Measurements from ENCODE around the gene LRRK2.

LRRK2 gene

DNA sequence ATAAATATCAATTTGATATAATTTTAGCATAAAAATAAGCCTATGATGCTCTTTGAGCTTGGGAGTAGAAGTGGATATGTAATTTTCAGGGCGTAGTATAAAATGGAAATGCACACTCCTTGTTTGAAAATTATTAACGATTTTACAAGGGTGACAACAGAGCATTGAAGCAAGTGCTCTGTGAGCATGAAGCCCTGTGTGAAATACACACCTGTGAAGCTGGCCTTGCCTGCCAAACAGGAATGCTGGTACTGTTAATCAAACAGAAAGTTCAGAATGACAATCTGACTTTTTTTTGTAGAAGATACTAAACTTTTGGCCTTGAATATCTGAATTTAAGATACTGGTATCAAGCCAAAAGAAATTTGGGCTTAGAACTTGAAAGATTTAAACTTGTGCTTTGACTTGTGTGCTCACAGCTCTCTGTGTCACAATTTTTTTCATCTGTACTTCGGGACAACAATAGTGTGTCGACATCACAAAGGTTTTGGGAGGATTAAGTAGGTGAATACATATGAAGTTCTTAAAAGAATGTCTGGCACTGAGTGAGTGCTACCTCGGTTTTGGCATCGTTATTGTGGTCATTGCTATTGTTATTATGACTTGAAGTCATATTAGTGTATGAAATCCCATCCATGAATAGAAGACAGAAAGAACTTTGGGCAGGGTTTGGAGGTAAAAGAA is 47.3 kb downstream of the LRRK2 start:
- Histone ChIP-seq H3K9me3 (ENCODE audit: control insufficient read depth, low read length) (no peaks in the 10 kb centered on the region), H3K36me3 (ENCODE audit: control insufficient read depth, insufficient read depth, low read length) (no peaks in the 10 kb centered on the region), H3K27ac (ENCODE audit: insufficient read depth, low read depth, low read length, poor library complexity, severe bottlenecking) (no peak overlapping the region), H3K4me1 (ENCODE audit: control insufficient read depth, insufficient read depth, low read length) (no peaks in the 10 kb centered on the region), H3K4me3 (ENCODE audit: insufficient read depth, low read depth, low read length) (no peak overlapping the region), H3K27me3 (ENCODE audit: control insufficient read depth, insufficient read depth, low read length, poor library complexity, severe bottlenecking) (no peaks in the 10 kb centered on the region)
- 90% methylated on average over 6 of the region's 6 CpGs for WGBS, 2 experiments

DNA sequence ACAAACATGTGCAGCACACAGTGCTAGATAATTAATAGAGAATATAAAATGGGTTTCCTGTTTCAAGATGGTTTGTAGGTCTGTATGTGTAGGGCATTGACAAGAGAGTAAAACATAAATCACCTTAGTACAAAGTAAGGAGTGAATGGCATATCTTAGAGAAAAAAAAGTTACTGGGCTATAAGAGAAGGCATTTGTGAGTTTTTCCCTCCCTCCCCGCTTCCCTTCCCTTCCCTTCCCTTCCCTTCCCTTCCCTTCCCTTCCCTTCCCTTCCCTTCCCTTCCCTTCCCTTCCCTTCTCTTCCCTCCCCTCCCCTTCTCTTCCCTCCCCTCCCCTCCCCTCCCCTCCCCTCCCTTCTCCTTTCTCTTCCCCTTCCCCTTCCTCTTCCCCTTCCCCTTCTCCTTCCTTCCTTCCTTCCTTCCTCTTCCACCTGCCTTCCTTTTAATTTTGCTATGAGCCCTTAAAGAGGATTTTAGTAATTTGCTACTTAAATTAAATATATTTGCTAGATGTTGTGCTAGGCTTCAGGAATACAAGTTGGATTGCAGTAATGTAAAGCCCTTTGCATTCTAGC is 57.1 kb downstream of the LRRK2 start:
- H3K36me3 ChIP-seq (ENCODE audit: control insufficient read depth, insufficient read depth, low read length), result no peaks in the 10 kb centered on the region
- H3K4me1 ChIP-seq (ENCODE audit: control insufficient read depth, insufficient read depth, low read length), result no peaks in the 10 kb centered on the region
- no peak overlapping the region for H3K27ac ChIP-seq (ENCODE audit: insufficient read depth, low read depth, low read length, poor library complexity, severe bottlenecking)
- H3K27me3 ChIP-seq (ENCODE audit: control insufficient read depth, insufficient read depth, low read length, poor library complexity, severe bottlenecking), result no peaks in the 10 kb centered on the region
- no peak overlapping the region for H3K4me3 ChIP-seq (ENCODE audit: insufficient read depth, low read depth, low read length)
- no CpG with 5 or more reads among the region's 1 CpG for WGBS, 2 experiments
- H3K9me3 ChIP-seq (ENCODE audit: control insufficient read depth, low read length), result no peaks in the 10 kb centered on the region

DNA sequence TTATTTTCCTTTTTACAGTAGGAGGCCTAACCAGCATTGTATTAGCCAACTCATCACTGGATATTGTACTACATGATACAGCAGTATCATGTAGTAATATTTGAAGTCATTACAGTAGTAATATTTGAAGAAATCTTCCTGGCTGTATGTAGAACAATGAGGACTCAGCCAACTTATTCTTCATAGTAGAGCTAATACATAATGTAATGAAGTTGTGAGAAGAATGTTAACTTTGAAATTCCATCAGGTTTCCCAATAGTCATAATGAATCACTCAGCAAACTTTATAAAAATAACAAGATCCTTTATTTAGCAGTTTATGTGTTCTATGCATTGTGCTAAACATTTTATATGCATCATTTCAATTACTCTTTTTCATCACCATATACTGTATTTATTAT is 61.8 kb downstream of the LRRK2 start:
- Histone ChIP-seq H3K36me3 (ENCODE audit: control insufficient read depth, insufficient read depth, low read length) (no peaks in the 10 kb centered on the region), H3K4me3 (ENCODE audit: insufficient read depth, low read depth, low read length) (no peak overlapping the region), H3K9me3 (ENCODE audit: control insufficient read depth, low read length) (no peaks in the 10 kb centered on the region), H3K27me3 (ENCODE audit: control insufficient read depth, insufficient read depth, low read length, poor library complexity, severe bottlenecking) (no peaks in the 10 kb centered on the region), H3K4me1 (ENCODE audit: control insufficient read depth, insufficient read depth, low read length) (no peaks in the 10 kb centered on the region), H3K27ac (ENCODE audit: insufficient read depth, low read depth, low read length, poor library complexity, severe bottlenecking) (no peak overlapping the region)

- Histone ChIP-seq H3K36me3 (ENCODE audit: control insufficient read depth, insufficient read depth, low read length) (no peaks in the 10 kb centered on the region), H3K4me1 (ENCODE audit: control insufficient read depth, insufficient read depth, low read length) (no peaks in the 10 kb centered on the region), H3K27ac (ENCODE audit: insufficient read depth, low read depth, low read length, poor library complexity, severe bottlenecking) (no peak overlapping the region), H3K4me3 (ENCODE audit: insufficient read depth, low read depth, low read length) (no peak overlapping the region), H3K9me3 (ENCODE audit: control insufficient read depth, low read length) (no peaks in the 10 kb centered on the region), H3K27me3 (ENCODE audit: control insufficient read depth, insufficient read depth, low read length, poor library complexity, severe bottlenecking) (no peaks in the 10 kb centered on the region)
- 88 to 95% methylated on average over 6 of the region's 7 CpGs for WGBS, 2 experiments
Measured at GRCh38 chr12:40287369-40287975, 62.7 kb downstream of the LRRK2 start.

GRCh38 chr12:40292788-40293429 is 68.1 kb downstream of the LRRK2 start:
- Histone ChIP-seq H3K27ac (ENCODE audit: insufficient read depth, low read depth, low read length, poor library complexity, severe bottlenecking) (no peak overlapping the region), H3K4me1 (ENCODE audit: control insufficient read depth, insufficient read depth, low read length) (no peaks in the 10 kb centered on the region), H3K4me3 (ENCODE audit: insufficient read depth, low read depth, low read length) (no peak overlapping the region), H3K9me3 (ENCODE audit: control insufficient read depth, low read length) (no peaks in the 10 kb centered on the region), H3K36me3 (ENCODE audit: control insufficient read depth, insufficient read depth, low read length) (no peaks in the 10 kb centered on the region), H3K27me3 (ENCODE audit: control insufficient read depth, insufficient read depth, low read length, poor library complexity, severe bottlenecking) (no peaks in the 10 kb centered on the region)
- 89 to 90% methylated on average over 2 to 3 of the region's 3 CpGs for WGBS, 2 experiments

DNA sequence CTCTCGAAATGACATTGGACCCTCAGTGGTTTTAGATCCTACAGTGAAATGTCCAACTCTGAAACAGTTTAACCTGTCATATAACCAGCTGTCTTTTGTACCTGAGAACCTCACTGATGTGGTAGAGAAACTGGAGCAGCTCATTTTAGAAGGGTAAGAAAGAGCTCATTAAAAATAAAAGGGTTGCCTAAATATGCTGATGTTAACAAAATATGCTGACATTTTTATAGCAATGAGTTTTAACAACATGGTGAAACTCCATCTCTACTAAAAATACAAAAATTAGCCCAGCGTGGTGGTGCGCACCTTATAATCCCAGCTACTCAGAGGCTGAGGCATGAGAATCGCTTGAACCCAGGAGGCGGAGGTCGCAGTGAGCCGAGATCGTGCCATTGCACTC is 73.5 kb downstream of the LRRK2 start:
- no peaks in the 10 kb centered on the region for H3K36me3 ChIP-seq (ENCODE audit: control insufficient read depth, insufficient read depth, low read length)
- H3K27me3 ChIP-seq (ENCODE audit: control insufficient read depth, insufficient read depth, low read length, poor library complexity, severe bottlenecking), result no peaks in the 10 kb centered on the region
- no peak overlapping the region for H3K4me3 ChIP-seq (ENCODE audit: insufficient read depth, low read depth, low read length)
- no peak overlapping the region for H3K27ac ChIP-seq (ENCODE audit: insufficient read depth, low read depth, low read length, poor library complexity, severe bottlenecking)
- 94 to 99% methylated on average over 6 to 7 of the region's 8 CpGs for WGBS, 2 experiments
- H3K9me3 ChIP-seq (ENCODE audit: control insufficient read depth, low read length), result no peaks in the 10 kb centered on the region
- H3K4me1 ChIP-seq (ENCODE audit: control insufficient read depth, insufficient read depth, low read length), result no peaks in the 10 kb centered on the region

- H3K27me3 ChIP-seq (ENCODE audit: control insufficient read depth, insufficient read depth, low read length, poor library complexity, severe bottlenecking), result no peaks in the 10 kb centered on the region
- no peaks in the 10 kb centered on the region for H3K4me1 ChIP-seq (ENCODE audit: control insufficient read depth, insufficient read depth, low read length)
- no peaks in the 10 kb centered on the region for H3K36me3 ChIP-seq (ENCODE audit: control insufficient read depth, insufficient read depth, low read length)
- 77 to 82% methylated on average over 3 of the region's 3 CpGs for WGBS, 2 experiments
- no peaks in the 10 kb centered on the region for H3K9me3 ChIP-seq (ENCODE audit: control insufficient read depth, low read length)
- no peak overlapping the region for H3K4me3 ChIP-seq (ENCODE audit: insufficient read depth, low read depth, low read length)
- no peak overlapping the region for H3K27ac ChIP-seq (ENCODE audit: insufficient read depth, low read depth, low read length, poor library complexity, severe bottlenecking)
Measured at GRCh38 chr12:40300490-40300889, 75.7 kb downstream of the LRRK2 start.

DNA sequence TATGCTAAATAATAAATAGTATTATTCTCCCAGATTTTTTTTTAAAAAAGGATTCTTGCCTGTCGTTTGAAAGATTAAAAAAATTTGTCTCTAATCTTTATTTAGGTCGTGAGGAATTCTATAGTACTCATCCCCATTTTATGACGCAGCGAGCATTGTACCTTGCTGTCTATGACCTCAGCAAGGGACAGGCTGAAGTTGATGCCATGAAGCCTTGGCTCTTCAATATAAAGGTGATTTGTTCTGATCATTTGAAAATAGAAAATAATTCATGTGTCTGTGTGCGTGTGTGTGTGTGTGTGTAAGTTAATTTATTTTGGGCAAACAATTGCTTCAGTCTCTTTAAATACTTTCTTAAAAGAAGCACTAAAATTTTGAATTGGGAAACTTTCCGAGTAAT is 84.2 kb downstream of the LRRK2 start:
- Histone ChIP-seq H3K9me3 (ENCODE audit: control insufficient read depth, low read length) (no peaks in the 10 kb centered on the region), H3K36me3 (ENCODE audit: control insufficient read depth, insufficient read depth, low read length) (no peaks in the 10 kb centered on the region), H3K4me3 (ENCODE audit: insufficient read depth, low read depth, low read length) (no peak overlapping the region), H3K27ac (ENCODE audit: insufficient read depth, low read depth, low read length, poor library complexity, severe bottlenecking) (no peak overlapping the region), H3K27me3 (ENCODE audit: control insufficient read depth, insufficient read depth, low read length, poor library complexity, severe bottlenecking) (no peaks in the 10 kb centered on the region), H3K4me1 (ENCODE audit: control insufficient read depth, insufficient read depth, low read length) (no peaks in the 10 kb centered on the region)
- 85 to 87% methylated on average over 6 of the region's 6 CpGs for WGBS, 2 experiments

GRCh38 chr12:40310211-40310610 is 85.4 kb downstream of the LRRK2 start:
- 65 to 80% methylated on average over 9 of the region's 9 CpGs for WGBS, 2 experiments

GRCh38 chr12:40312196-40312595 is 87.4 kb downstream of the LRRK2 start:
- no peaks in the 10 kb centered on the region for H3K4me1 ChIP-seq (ENCODE audit: control insufficient read depth, insufficient read depth, low read length)
- no peaks in the 10 kb centered on the region for H3K27me3 ChIP-seq (ENCODE audit: control insufficient read depth, insufficient read depth, low read length, poor library complexity, severe bottlenecking)
- no peak overlapping the region for H3K4me3 ChIP-seq (ENCODE audit: insufficient read depth, low read depth, low read length)
- no peaks in the 10 kb centered on the region for H3K36me3 ChIP-seq (ENCODE audit: control insufficient read depth, insufficient read depth, low read length)
- no peak overlapping the region for H3K27ac ChIP-seq (ENCODE audit: insufficient read depth, low read depth, low read length, poor library complexity, severe bottlenecking)
- no peaks in the 10 kb centered on the region for H3K9me3 ChIP-seq (ENCODE audit: control insufficient read depth, low read length)

More at GRCh38 chr12:40310211-40310610, 85.4 kb downstream of the LRRK2 start:
- no peaks in the 10 kb centered on the region for H3K9me3 ChIP-seq (ENCODE audit: control insufficient read depth, low read length)
- no peaks in the 10 kb centered on the region for H3K4me1 ChIP-seq (ENCODE audit: control insufficient read depth, insufficient read depth, low read length)
- H3K27me3 ChIP-seq (ENCODE audit: control insufficient read depth, insufficient read depth, low read length, poor library complexity, severe bottlenecking), result no peaks in the 10 kb centered on the region
- no peaks in the 10 kb centered on the region for H3K36me3 ChIP-seq (ENCODE audit: control insufficient read depth, insufficient read depth, low read length)
- H3K27ac ChIP-seq (ENCODE audit: insufficient read depth, low read depth, low read length, poor library complexity, severe bottlenecking), result peak overlapping the region; percentile 19
- H3K4me3 ChIP-seq (ENCODE audit: insufficient read depth, low read depth, low read length), result no peak overlapping the region

Measured in ectodermal cell (in vitro differentiated cells).